ENCODE data around the gene KIAA0586. TPM values are rescaled to one million over a fixed set of nuclear protein-coding genes. Genes with fewer than 3 reads are reported as not detected.

KIAA0586 gene
- total RNA-seq, 4 donors from 2014 or later: 3.6 to 37.5 (median 15.0) TPM

DNA sequence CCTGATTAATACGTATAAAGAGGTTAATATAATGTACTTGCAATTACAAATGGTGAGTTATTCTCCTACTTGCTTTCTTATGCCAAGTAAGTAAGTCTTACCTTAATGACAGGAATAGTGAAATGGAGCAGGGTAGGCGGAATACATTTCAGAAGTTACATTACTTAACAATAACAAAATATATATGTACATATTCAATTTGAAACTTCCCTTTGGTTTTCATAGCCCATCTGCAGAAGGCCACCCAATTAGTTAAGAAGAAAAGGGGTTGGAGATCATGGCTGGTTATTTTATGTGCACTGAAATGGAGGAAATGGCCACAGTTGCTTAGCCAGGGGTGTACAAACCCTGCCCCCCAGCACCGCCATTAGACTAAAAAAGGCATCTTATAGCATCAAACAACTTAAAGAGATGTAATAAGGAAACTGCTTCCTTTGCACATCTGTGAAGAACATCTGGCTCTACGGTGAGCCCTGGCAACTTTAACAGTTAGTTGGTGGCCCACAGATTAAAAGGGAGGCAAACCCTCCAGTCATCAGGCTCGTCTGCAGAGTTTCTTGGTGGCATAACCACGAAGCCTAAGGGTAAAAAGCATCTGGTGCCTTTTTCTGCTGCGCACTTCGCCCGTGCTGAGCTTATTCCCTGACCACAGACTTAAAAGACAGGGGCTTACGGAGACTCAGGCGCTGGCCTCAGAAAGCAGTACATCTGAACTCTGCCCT lies 171.4 kb downstream of the KIAA0586 start:
- Histone ChIP-seq H3K4me1 (no peaks in the 10 kb centered on the region), H3K9me3 (no peaks in the 10 kb centered on the region), H3K36me3 (no peaks in the 10 kb centered on the region), H3K27ac (no peak overlapping the region), H3K4me3 (no peak overlapping the region), H3K27me3 (no peaks in the 10 kb centered on the region)
- DNase-seq: no peak
- intact Hi-C loops (cut with DNase I; ENCODE audit: low total_unique reads): no loop called here
- TF ChIP-seq, protein P1, sequence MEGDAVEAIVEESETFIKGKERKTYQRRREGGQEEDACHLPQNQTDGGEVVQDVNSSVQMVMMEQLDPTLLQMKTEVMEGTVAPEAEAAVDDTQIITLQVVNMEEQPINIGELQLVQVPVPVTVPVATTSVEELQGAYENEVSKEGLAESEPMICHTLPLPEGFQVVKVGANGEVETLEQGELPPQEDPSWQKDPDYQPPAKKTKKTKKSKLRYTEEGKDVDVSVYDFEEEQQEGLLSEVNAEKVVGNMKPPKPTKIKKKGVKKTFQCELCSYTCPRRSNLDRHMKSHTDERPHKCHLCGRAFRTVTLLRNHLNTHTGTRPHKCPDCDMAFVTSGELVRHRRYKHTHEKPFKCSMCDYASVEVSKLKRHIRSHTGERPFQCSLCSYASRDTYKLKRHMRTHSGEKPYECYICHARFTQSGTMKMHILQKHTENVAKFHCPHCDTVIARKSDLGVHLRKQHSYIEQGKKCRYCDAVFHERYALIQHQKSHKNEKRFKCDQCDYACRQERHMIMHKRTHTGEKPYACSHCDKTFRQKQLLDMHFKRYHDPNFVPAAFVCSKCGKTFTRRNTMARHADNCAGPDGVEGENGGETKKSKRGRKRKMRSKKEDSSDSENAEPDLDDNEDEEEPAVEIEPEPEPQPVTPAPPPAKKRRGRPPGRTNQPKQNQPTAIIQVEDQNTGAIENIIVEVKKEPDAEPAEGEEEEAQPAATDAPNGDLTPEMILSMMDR (IDR thresholded peaks at IDR 0.05): no peak
- no peak for TF ChIP-seq POLR2A (IDR thresholded peaks at IDR 0.05)

DNA sequence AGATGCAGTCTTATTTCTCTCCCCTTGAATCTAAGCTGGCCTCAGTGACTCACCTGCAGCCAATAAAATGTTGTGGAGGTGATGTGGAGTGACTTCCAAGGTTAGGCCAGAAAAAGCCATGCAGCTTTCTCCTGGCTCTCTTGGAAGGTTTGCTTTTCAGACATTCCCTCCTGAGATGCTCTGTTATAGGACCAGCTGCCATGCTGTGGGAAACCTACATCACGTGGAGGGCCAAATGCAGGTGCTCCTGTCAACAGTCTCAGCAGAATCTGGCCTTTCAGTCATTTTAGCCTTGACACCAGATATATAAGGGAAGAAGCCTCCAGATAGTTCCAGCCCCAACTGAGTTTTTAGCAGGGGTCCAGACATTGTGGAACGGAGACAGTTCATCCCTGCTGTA lies 172.2 kb downstream of the KIAA0586 start:
- no peaks in the 10 kb centered on the region for H3K4me1 ChIP-seq
- TF ChIP-seq, protein P1 (IDR thresholded peaks at IDR 0.05): no peak
- no peak for TF ChIP-seq POLR2A (IDR thresholded peaks at IDR 0.05)
- H3K9me3 ChIP-seq: no peaks in the 10 kb centered on the region
- H3K4me3 ChIP-seq: no peak overlapping the region
- H3K27me3 ChIP-seq: no peaks in the 10 kb centered on the region
- intact Hi-C loops (cut with DNase I; ENCODE audit: low total_unique reads): no loop called here
- H3K36me3 ChIP-seq: no peaks in the 10 kb centered on the region
- H3K27ac ChIP-seq: no peak overlapping the region
- no peak for DNase-seq

Small RNAs within 50 kb of the gene (small RNA-seq; reads per million reads assigned to genes)
- gene HSBP1P1: not detected
- not detected for gene RF00019

Other genes with a start within 250 kb of the KIAA0586 start
- gene ACTR10, start 227.6 kb upstream of the KIAA0586 start, total RNA-seq: 100 to 1,000 TPM in 1 of 4 donors, 10 to 100 TPM in 3; 57.4 to 203 (median 78.8) TPM
- gene PSMA3, start 182.9 kb upstream of the KIAA0586 start, total RNA-seq: 100 to 1,000 TPM in 2 of 4 donors, 10 to 100 TPM in 2; 61.2 to 204 (median 114) TPM
- 10 to 100 TPM in 2 of 4 donors, 1 to 10 TPM in 2; 8.2 to 37.5 (median 21.0) TPM for gene ARID4A, start 129.2 kb upstream of the KIAA0586 start, total RNA-seq
- gene TOMM20L, start 31.8 kb upstream of the KIAA0586 start, total RNA-seq: 10 to 100 TPM in 1 of 4 donors, not detected in 3; 18.7 TPM
- gene TIMM9, start 188 bp upstream of the KIAA0586 start, total RNA-seq: 10 to 100 TPM in 3 of 4 donors, 1 to 10 TPM in 1; 4.9 to 48.9 (median 30.4) TPM
- gene DACT1, start 210.2 kb downstream of the KIAA0586 start, total RNA-seq: 10 to 100 TPM in 2 of 4 donors, 1 to 10 TPM in 2; 1.5 to 49.6 (median 10.5) TPM